HPDE6-E6E7 (cell line): Measurements from ENCODE around the gene NUDCD2.
A peak's percentile ranks its signal among the peaks of the same experiment; 100 is the strongest.

Source experiments
- DNase-seq: peaks from one replicate; pipeline ENCODE4 v3.0.0; 2011; ENCODE audit warnings: missing footprints; ENCODE audit errors: extremely low spot score

The NUDCD2 gene, protein sequence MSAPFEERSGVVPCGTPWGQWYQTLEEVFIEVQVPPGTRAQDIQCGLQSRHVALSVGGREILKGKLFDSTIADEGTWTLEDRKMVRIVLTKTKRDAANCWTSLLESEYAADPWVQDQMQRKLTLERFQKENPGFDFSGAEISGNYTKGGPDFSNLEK

GRCh38 chr5:163459819-163460561 lies at the start of gene NUDCD2:
NUDCD2 (minus strand) TSS chr5:163460102; CDS start chr5:163460050, 52 bp downstream.
- DNase-seq, result peak; percentile 94

- DNase-seq, result peak; percentile 61
Observed at GRCh38 chr5:163509291-163509951, 49.5 kb upstream of the NUDCD2 start.

- no peak for DNase-seq
Observed at GRCh38 chr5:163508753-163509152, 48.9 kb upstream of the NUDCD2 start.

DNA sequence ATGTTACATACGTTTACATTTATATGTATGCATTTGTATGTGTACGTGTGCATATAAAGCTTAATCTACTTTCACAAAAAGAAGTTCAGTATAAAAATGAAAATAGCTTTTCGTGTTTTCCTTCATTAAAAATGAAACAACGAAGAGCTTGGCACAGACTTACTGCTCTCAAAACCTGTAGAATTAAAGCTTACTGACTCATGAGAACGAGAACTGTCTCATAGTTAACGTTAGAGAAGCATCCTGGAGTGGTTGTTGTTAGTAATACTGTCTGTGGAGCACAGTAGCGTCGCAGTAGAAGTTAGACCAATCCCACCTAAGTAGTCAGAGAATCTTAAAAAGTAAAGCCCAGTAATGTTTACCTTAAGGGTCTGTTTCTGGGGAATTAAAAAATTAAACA lies 46.8 kb upstream of the NUDCD2 start:
- DNase-seq, result no peak

GRCh38 chr5:163506095-163506457 lies 46.2 kb upstream of the NUDCD2 start:
- DNase-seq, result no peak

GRCh38 chr5:163505368-163506094 lies 45.6 kb upstream of the NUDCD2 start, which contains the start of gene MAT2B:
MAT2B (plus strand) TSS chr5:163505619; CDS start chr5:163505687, 68 bp downstream.
- DNase-seq, result peak; percentile 74

- no peak for DNase-seq
Observed at GRCh38 chr5:163505049-163505367, 45.1 kb upstream of the NUDCD2 start.

GRCh38 chr5:163504079-163504931 lies 44.4 kb upstream of the NUDCD2 start:
- no peak for DNase-seq

DNA sequence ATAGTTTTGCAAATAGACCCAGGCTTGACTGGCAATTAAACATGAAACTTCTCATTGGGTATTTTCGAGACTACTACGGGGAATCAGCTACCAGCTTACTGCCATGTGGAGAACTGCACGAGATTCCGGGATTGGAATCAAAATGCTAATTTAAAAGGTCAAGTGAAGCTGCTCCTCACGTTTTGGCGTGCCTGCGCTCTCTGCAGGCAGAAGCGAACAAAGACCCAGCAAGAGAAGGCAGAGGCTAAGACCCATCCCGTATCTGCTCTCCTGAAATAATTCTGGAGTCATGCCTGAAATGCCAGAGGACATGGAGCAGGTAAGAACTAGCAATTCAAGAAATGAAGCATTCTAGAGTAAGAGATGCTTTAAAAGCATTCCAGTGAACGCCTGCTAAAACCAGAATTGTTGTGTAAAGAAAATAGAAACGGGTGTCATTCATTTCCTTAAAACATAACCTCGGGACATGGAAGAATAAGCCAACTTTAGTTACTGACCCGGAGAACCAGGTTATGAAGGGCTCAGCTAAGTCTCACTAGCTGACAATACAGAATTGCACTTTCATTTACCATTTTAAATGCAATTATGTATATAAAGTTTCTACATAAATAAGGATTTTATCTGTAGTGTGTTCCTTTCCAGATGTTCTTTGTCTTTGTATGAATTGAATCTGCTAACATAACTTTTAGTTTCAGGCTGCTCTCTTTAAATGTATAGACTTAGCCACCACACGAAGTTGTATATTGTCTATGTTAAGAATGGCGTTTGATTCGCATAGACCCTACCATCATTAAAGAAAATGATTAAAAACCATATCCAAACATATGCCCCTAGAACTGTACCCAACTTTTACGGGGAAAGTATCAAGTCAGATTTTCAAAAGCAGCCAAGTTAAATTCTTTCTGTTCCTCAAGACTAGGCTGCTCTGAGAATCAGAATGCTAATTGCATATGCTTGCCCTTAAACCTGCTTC lies 43.5 kb upstream of the NUDCD2 start:
- no peak for DNase-seq

DNA sequence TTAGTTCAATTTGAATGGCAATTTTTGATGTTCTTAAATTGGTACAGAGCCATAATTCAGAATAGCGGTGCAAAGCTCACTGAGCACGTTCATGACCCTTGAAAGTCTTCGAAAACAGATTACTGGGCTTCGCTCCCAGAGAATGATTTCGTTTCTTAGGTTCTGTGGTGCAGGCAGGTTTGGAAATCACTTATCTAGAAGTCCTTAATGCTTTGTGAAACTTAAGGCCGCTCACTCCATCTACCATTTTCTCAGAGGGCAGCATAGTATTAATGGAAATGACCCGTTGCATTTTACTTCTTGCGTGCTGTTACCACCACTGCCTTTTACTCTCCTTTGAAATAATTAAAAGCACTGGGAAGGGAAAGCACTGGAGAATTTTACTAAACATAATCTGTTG lies 42.6 kb upstream of the NUDCD2 start:
- DNase-seq, result no peak

GRCh38 chr5:163498886-163499285 lies 39.0 kb upstream of the NUDCD2 start:
- no peak for DNase-seq

GRCh38 chr5:163497315-163497714 lies 37.4 kb upstream of the NUDCD2 start:
- no peak for DNase-seq

- DNase-seq, result no peak
Observed at GRCh38 chr5:163496286-163496685, 36.4 kb upstream of the NUDCD2 start.

GRCh38 chr5:163489745-163490075 lies 29.8 kb upstream of the NUDCD2 start:
- no peak for DNase-seq

GRCh38 chr5:163489055-163489744 lies 29.3 kb upstream of the NUDCD2 start:
- DNase-seq, result no peak

- DNase-seq, result no peak
Observed at GRCh38 chr5:163478982-163479271, 19.0 kb upstream of the NUDCD2 start.

DNA sequence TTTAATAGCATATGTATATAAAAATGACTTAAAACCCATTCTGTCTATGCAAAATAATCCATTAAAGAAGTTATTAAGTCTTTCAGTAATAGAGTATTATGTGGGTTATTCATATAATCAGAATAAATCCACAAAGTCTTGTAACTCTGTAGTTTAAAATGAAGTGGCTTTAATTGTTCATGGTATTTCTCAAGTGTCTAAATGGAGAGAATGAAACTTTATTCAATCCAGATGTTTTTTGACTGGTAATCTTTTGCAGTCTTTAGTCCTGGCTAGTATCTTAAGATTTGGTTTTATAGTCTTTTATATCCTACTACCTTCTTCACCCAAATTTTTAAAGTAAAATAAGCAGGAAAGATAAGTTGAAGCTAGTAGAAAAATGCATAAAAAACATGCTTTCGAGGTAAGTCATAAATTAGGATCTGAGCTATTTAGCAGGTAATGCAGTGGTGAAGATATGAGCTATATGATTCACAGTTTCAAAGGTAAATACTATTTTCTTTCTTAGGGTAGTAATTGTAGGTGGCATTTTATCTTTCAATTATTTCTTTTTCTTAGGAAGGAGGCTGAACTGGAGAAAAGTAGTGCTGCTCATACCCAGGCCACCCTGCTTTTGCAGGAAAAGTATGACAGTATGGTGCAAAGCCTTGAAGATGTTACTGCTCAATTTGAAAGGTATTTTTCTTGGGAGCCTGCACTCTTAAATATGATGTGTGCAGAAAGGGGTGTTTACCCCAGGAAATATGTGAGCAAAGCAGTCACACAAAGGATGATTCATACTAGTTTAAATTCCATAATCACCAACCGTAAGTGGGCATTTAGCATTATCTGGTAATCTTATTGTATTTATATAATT lies 18.5 kb upstream of the NUDCD2 start:
- no peak for DNase-seq

- no peak for DNase-seq
Observed at GRCh38 chr5:163475411-163475810, 15.5 kb upstream of the NUDCD2 start.

DNA sequence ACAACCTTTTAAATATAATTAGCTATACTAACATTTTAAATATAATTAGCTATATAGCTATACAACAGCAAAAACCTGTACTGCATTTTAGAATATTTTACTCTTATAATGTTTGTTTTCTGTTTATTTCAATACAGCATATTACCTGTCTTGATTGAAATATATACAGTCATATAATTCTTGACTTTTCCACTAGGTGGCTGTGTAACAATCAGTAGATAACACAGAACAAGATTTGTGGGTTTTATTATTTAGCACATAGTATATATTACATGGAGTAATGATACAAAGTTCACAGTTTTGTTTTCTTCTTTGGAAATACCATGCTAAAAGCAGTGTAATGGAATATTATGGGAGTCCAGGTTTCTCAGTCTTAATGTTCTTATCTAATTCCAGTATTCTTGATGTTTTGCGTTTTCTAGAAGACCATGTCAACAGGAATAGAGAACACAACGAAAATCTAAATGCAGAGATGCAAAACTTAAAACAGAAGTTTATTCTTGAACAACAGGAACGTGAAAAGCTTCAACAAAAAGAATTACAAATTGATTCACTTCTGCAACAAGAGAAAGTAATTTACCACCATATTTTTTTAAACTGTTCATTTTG lies 13.8 kb upstream of the NUDCD2 start:
- no peak for DNase-seq
